HG02571 (cell line): ENCODE data around the gene NBPF20.
"Not testable (repeated sequence)": the region's sequence is repeated elsewhere in the genome, so short reads cannot be mapped to it uniquely, and the experiment has no call there.

Experiments
- ATAC-seq: cut with Tn5 transposase; IDR thresholded peaks from one replicate; pipeline ENCODE4 v1.9.1; 2021; ENCODE audit warnings: mild to moderate bottlenecking, moderate library complexity; ENCODE audit not compliant: unreplicated experiment

Gene NBPF20

GRCh38 chr1:145425436-145426029 is at the start of gene NBPF20:
TSS of gene NBPF20 (minus strand) at chr1:145425603. CDS start at chr1:145405272, 20,331 bp downstream.
- ATAC-seq = peak; percentile 97

GRCh38 chr1:145474837-145475368 is 49.5 kb upstream of the NBPF20 start:
- ATAC-seq = not testable (repeated sequence)

- not testable (repeated sequence) for ATAC-seq
These were observed 47.3 kb upstream of the NBPF20 start for GRCh38 chr1:145472731-145473130.

GRCh38 chr1:145471365-145471764 is 46.0 kb upstream of the NBPF20 start:
- not testable (repeated sequence) for ATAC-seq

- peak; percentile 72 for ATAC-seq
These were observed 40.2 kb upstream of the NBPF20 start for GRCh38 chr1:145465405-145466144.

GRCh38 chr1:145464708-145465336 is 39.4 kb upstream of the NBPF20 start:
- ATAC-seq = peak; percentile 3

GRCh38 chr1:145464017-145464416 is 38.6 kb upstream of the NBPF20 start:
- ATAC-seq = not testable (repeated sequence)

GRCh38 chr1:145460684-145461083 is 35.3 kb upstream of the NBPF20 start:
- ATAC-seq = not testable (repeated sequence)

GRCh38 chr1:145460048-145460447 is 34.6 kb upstream of the NBPF20 start:
- not testable (repeated sequence) for ATAC-seq

GRCh38 chr1:145459591-145459990 is 34.2 kb upstream of the NBPF20 start:
- not testable (repeated sequence) for ATAC-seq

- not testable (repeated sequence) for ATAC-seq
These were observed 33.7 kb upstream of the NBPF20 start for GRCh38 chr1:145459063-145459462.

- not testable (repeated sequence) for ATAC-seq
These were observed 29.4 kb upstream of the NBPF20 start for GRCh38 chr1:145454824-145455177.

GRCh38 chr1:145453873-145454823 is 28.7 kb upstream of the NBPF20 start:
- not testable (repeated sequence) for ATAC-seq

- ATAC-seq = not testable (repeated sequence)
These were observed 27.1 kb upstream of the NBPF20 start for GRCh38 chr1:145452506-145452905.

GRCh38 chr1:145451914-145452313 is 26.5 kb upstream of the NBPF20 start:
- ATAC-seq = not testable (repeated sequence)

- not testable (repeated sequence) for ATAC-seq
These were observed 19.8 kb upstream of the NBPF20 start for GRCh38 chr1:145445219-145445618.

- not testable (repeated sequence) for ATAC-seq
These were observed 16.9 kb upstream of the NBPF20 start for GRCh38 chr1:145442340-145442739.

GRCh38 chr1:145431363-145432256 is 6.2 kb upstream of the NBPF20 start:
- ATAC-seq = not testable (repeated sequence)

- not testable (repeated sequence) for ATAC-seq
These were observed 5.4 kb upstream of the NBPF20 start for GRCh38 chr1:145430830-145431229.
